Kidney epithelial cell (primary cell): ENCODE data around the gene KCNJ2. TPM values are rescaled to one million over a fixed set of nuclear protein-coding genes. Genes with fewer than 3 reads are reported as not detected.

Experiments used
- DNase-seq: peaks from one replicate; pipeline ENCODE4 v3.0.0-alpha.2; 2010; ENCODE audit warnings: low read depth
- H3K27me3 ChIP-seq: 2 replicates; pipeline ENCODE4 v1.6.0; 2011; ENCODE audit warnings: low read length; ENCODE audit not compliant: control insufficient read depth, insufficient read depth
- H3K36me3 ChIP-seq: 2 replicates; pipeline ENCODE4 v1.5.1; 2011; ENCODE audit warnings: low read length; ENCODE audit not compliant: control insufficient read depth, insufficient read depth
- H3K4me3 ChIP-seq: 2 replicates; pipeline ENCODE4 v1.5.1; 2011; ENCODE audit warnings: low read depth, mild to moderate bottlenecking, control low read depth, low read length
- total RNA-seq: library from RNA; depleted of rRNA; stranded (reverse); fragments of >200 nt; gene quantifications from 2 replicates; pipeline ENCODE4 v1.2.3, GENCODE V29; 2015
- TF ChIP-seq, protein P1 (sequence below): IDR thresholded peaks from 2 replicates; pipeline ENCODE4 v1.5.1; 2011; ENCODE audit warnings: mild to moderate bottlenecking, moderate library complexity, low read length, control low read depth, inconsistent platforms; ENCODE audit not compliant: insufficient read depth, poor library complexity, severe bottlenecking

KCNJ2 gene
- total RNA-seq, 1 donor from 2014 or later = 0.79 TPM

DNA sequence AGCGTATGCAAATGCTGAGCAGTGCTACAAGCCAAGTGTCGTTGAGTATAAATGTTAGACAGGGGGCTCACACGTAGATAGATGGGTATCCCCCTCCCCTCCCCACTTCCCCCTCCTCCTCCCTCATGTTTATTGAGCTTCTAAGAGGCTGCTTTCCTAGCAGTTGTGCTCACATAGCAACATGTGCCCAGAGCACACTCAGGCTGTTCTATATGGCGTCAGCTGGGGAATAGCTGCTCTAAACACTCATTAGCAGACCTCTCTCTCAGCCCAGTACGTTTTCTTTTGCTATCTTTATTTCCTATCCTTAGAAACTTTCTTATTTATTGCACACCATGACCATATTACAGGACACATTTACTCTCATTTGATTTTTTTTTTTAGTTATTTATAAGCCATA, 1.8 kb downstream of the KCNJ2 start:
- Histone ChIP-seq H3K27me3 (no peaks in the 10 kb centered on the region), H3K4me3 (no peak overlapping the region), H3K36me3 (no peaks in the 10 kb centered on the region)
- TF ChIP-seq, protein P1, sequence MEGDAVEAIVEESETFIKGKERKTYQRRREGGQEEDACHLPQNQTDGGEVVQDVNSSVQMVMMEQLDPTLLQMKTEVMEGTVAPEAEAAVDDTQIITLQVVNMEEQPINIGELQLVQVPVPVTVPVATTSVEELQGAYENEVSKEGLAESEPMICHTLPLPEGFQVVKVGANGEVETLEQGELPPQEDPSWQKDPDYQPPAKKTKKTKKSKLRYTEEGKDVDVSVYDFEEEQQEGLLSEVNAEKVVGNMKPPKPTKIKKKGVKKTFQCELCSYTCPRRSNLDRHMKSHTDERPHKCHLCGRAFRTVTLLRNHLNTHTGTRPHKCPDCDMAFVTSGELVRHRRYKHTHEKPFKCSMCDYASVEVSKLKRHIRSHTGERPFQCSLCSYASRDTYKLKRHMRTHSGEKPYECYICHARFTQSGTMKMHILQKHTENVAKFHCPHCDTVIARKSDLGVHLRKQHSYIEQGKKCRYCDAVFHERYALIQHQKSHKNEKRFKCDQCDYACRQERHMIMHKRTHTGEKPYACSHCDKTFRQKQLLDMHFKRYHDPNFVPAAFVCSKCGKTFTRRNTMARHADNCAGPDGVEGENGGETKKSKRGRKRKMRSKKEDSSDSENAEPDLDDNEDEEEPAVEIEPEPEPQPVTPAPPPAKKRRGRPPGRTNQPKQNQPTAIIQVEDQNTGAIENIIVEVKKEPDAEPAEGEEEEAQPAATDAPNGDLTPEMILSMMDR = no peak
- no peak for DNase-seq

DNA sequence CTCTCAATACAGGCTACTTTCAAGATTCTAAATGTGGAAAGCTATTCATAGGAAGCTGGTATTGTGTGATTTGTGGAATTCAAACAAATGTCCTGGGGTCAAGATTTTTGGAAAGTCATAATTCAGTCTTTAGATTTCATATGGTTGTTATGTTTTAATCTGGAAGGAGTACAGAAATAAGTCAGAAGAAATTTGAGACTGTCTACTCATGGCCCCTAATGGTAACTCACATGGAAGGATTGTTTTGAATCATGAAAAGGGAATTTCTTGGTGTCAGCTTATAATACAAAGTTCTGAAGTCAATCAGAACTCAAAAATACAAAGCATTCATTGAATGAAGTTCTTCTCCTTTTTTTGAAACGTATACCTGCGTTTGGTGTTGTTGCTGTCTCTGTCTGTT, 3.1 kb downstream of the KCNJ2 start:
- TF ChIP-seq, protein P1 = no peak
- H3K36me3 ChIP-seq = no peaks in the 10 kb centered on the region
- DNase-seq = no peak
- no peak overlapping the region for H3K4me3 ChIP-seq
- H3K27me3 ChIP-seq = no peaks in the 10 kb centered on the region

DNA sequence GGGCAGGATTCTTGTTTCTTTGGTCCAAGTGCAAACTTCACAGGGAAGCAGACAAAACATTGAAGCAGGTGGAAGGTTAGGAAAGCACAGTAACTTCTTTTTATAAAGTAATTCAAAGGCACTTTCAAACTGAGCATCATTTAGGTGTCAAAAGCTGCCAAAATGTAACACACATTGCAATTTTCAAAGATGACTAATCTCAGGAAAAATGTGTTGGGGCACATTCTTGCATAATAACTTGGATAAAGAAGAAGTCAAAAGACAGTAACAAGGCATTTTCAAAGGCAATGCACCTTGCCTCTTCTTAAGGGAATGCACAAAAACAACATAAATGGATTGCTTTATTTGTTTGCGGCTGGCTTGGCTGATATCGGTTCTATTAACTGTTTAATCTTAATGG, 3.6 kb downstream of the KCNJ2 start:
- Histone ChIP-seq H3K27me3 (no peaks in the 10 kb centered on the region), H3K4me3 (no peak overlapping the region), H3K36me3 (no peaks in the 10 kb centered on the region)
- no peak for DNase-seq
- TF ChIP-seq, protein P1 = no peak

DNA sequence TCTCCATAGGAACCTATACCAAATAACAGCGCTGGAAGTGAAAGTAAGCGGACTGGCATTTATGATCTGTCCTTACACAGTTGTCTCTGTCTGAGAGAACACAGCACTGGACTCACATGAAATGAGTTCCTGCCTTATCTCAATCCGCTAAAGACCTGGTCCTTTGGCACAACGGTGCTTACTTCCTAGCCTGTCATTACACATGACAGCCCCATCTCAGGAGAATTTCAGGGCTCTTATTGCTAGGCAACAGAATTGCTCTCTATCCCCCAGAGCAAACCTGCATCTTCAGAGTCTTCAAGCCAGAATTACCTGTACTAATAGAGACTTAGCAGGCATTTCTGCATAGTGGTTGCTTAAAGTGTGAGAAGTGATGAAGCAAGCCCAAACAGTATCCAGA, 4.3 kb downstream of the KCNJ2 start:
- Histone ChIP-seq H3K27me3 (no peaks in the 10 kb centered on the region), H3K36me3 (no peaks in the 10 kb centered on the region), H3K4me3 (no peak overlapping the region)
- TF ChIP-seq, protein P1 = no peak
- no peak for DNase-seq

DNA sequence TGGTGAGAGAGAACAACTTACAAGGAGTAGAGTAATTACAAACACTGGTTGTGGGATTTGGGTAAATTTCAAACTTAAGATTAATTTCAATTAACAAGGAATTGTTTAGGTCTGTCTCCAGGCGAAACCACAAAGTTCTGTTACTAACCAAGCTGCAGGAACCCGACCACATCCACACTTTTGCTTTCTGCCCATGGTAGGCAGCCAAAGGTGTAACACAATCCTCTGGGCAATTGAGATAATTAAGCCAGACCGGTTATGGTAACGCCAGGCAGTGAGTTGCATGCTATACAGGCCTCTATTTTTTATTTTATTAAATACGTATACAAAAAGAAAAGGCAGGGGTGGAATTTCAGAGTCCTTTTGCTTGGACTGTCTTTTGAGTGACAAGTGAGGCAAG, 12.0 kb downstream of the KCNJ2 start:
- TF ChIP-seq, protein P1 = no peak
- Histone ChIP-seq H3K27me3 (no peaks in the 10 kb centered on the region), H3K4me3 (no peak overlapping the region), H3K36me3 (no peaks in the 10 kb centered on the region)
- no peak for DNase-seq

DNA sequence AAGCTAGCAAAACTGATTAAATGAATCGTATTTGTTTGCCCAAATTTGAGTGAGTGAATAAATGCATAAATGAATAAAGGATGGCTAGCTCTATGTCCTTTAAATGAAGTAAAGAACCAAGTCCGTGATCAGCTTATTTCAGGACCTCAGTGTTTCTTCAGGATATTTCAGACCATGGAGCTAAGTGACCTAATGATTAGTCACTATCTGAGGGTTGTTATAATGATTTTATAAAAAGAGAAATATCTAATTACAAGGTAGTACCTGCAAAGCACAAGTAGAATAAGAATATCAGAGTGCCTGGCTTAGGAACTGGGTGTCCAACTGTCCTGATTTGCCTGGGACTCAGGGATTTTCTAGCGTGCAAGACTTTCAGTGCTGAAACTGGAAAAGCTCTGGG, 12.5 kb downstream of the KCNJ2 start:
- DNase-seq = no peak
- TF ChIP-seq, protein P1 = no peak

More for the DNA sequence above, 12.5 kb downstream of the KCNJ2 start:
- H3K4me3 ChIP-seq = no peak overlapping the region
- H3K36me3 ChIP-seq = no peaks in the 10 kb centered on the region
- H3K27me3 ChIP-seq = no peaks in the 10 kb centered on the region
